ENCODE measurements around the gene FSIP2. TPM values are rescaled to one million over a fixed set of nuclear protein-coding genes. Genes with fewer than 3 reads are reported as not detected.

The FSIP2 gene
- total and polyA plus RNA-seq, 2 of the 8 experiments (the other 6 are each of a cell fraction or from before 2014, with no cell fraction given) = 0.47 to 1.4 TPM

GRCh38 chr2:185825557-185825956, 87.0 kb downstream of the FSIP2 start (continued):
- TF ChIP-seq SP1 (IDR thresholded peaks at IDR 0.05; ENCODE audit: low read depth, low read length) = no peak
- TF ChIP-seq SUZ12 (IDR thresholded peaks at IDR 0.05; ENCODE audit: low read length) = no peak
- TF ChIP-seq CHD7 (IDR thresholded peaks at IDR 0.05; ENCODE audit: insufficient replicate concordance, low read length) = no peak

All from H1 (cell line).